KG1 (cell line): Measurements from ENCODE around the gene WFIKKN1.
A peak's percentile ranks its signal among the peaks of the same experiment; 100 is the strongest.

Experiments used
- DNase-seq: peaks from one replicate; lab custom pipeline; 2025; lab: John Stamatoyannopoulos, UW

WFIKKN1 gene

GRCh38 chr16:637081-638018, 6.6 kb downstream of the WFIKKN1 start:
- peak; percentile 76 for DNase-seq

- no peak for DNase-seq
These were observed 7.3 kb downstream of the WFIKKN1 start for GRCh38 chr16:638034-638543.

GRCh38 chr16:638836-639235, 8.1 kb downstream of the WFIKKN1 start:
- no peak for DNase-seq

- DNase-seq = no peak
These were observed 9.8 kb downstream of the WFIKKN1 start for GRCh38 chr16:640614-641013.

GRCh38 chr16:641326-642188, 10.8 kb downstream of the WFIKKN1 start, which contains the start of gene MCRIP2:
Gene MCRIP2 (plus strand): TSS chr16:641828. CDS start chr16:641992, 164 bp downstream.
- peak; percentile 42 for DNase-seq

GRCh38 chr16:642189-643049, 11.6 kb downstream of the WFIKKN1 start:
- DNase-seq = no peak

GRCh38 chr16:643050-643368, 12.2 kb downstream of the WFIKKN1 start:
- DNase-seq = no peak

GRCh38 chr16:644556-644955, 13.8 kb downstream of the WFIKKN1 start:
- no peak for DNase-seq

- no peak for DNase-seq
These were observed 15.3 kb downstream of the WFIKKN1 start for GRCh38 chr16:645852-646678.

- no peak for DNase-seq
These were observed 15.9 kb downstream of the WFIKKN1 start for GRCh38 chr16:646679-647172.

GRCh38 chr16:647173-647902, 16.6 kb downstream of the WFIKKN1 start:
- DNase-seq = no peak

- DNase-seq = peak; percentile 67
These were observed 17.4 kb downstream of the WFIKKN1 start for GRCh38 chr16:648071-648780.

GRCh38 chr16:648781-649589, 18.2 kb downstream of the WFIKKN1 start, which contains the start of gene WDR90:
Gene WDR90 (plus strand): TSS chr16:649365. CDS start chr16:649417, 52 bp downstream.
- peak; percentile 84 for DNase-seq

- no peak for DNase-seq
These were observed 18.8 kb downstream of the WFIKKN1 start for GRCh38 chr16:649631-650030.

GRCh38 chr16:651844-652243, 21.1 kb downstream of the WFIKKN1 start:
- no peak for DNase-seq

GRCh38 chr16:652454-653305, 21.9 kb downstream of the WFIKKN1 start:
- no peak for DNase-seq

- DNase-seq = no peak
These were observed 23.2 kb downstream of the WFIKKN1 start for GRCh38 chr16:654034-654433.
